ENCODE results near the gene SIX1.
A peak's percentile ranks its signal among the peaks of the same experiment; 100 is the strongest.

The SIX1 gene

GRCh38 chr14:60655119-60655897 lies 6.0 kb upstream of the SIX1 start:
- DNase-seq = peak; percentile 39

GRCh38 chr14:60654334-60654821 lies 5.1 kb upstream of the SIX1 start:
- DNase-seq = no peak

GRCh38 chr14:60653701-60654161 lies 4.5 kb upstream of the SIX1 start:
- no peak for DNase-seq

- peak; percentile 87 for DNase-seq
Observed at GRCh38 chr14:60652674-60653651, 3.7 kb upstream of the SIX1 start.

GRCh38 chr14:60651796-60652673 lies 2.8 kb upstream of the SIX1 start:
- peak; percentile 82 for DNase-seq

GRCh38 chr14:60651086-60651795 lies 2.0 kb upstream of the SIX1 start:
- peak; percentile 69 for DNase-seq

GRCh38 chr14:60650373-60650961 lies 1.2 kb upstream of the SIX1 start:
- no peak for DNase-seq

GRCh38 chr14:60649875-60650372 lies 647 bp upstream of the SIX1 start:
- no peak for DNase-seq

GRCh38 chr14:60648249-60648933 lies 886 bp downstream of the SIX1 start:
- no peak for DNase-seq

GRCh38 chr14:60647837-60648248 lies 1.4 kb downstream of the SIX1 start:
- DNase-seq = no peak

- DNase-seq = peak; percentile 63
Observed at GRCh38 chr14:60647081-60647836, 2.0 kb downstream of the SIX1 start.

- DNase-seq = peak; percentile 99
Observed at GRCh38 chr14:60646226-60646818, 3.0 kb downstream of the SIX1 start.

GRCh38 chr14:60645126-60645741 lies 4.0 kb downstream of the SIX1 start:
- DNase-seq = no peak

GRCh38 chr14:60644666-60645065 lies 4.6 kb downstream of the SIX1 start:
- DNase-seq = no peak

GRCh38 chr14:60643463-60644314 lies 5.6 kb downstream of the SIX1 start:
- no peak for DNase-seq

- no peak for DNase-seq
Observed at GRCh38 chr14:60643141-60643462, 6.2 kb downstream of the SIX1 start.

GRCh38 chr14:60642270-60643140 lies 6.8 kb downstream of the SIX1 start:
- no peak for DNase-seq

All from NCI-H2171 treated with DMSO at 0.1 percent for 48 hours (cell line).